ENCODE data around the gene ITFG1. TPM values are rescaled to one million over a fixed set of nuclear protein-coding genes. Genes with fewer than 3 reads are reported as not detected.
"Not testable (repeated sequence)": the region's sequence is repeated elsewhere in the genome, so short reads cannot be mapped to it uniquely, and the experiment has no call there.

The ITFG1 gene
- total RNA-seq, 3 donors from 2014 or later: 20.1 to 24.1 (median 20.9) TPM

DNA sequence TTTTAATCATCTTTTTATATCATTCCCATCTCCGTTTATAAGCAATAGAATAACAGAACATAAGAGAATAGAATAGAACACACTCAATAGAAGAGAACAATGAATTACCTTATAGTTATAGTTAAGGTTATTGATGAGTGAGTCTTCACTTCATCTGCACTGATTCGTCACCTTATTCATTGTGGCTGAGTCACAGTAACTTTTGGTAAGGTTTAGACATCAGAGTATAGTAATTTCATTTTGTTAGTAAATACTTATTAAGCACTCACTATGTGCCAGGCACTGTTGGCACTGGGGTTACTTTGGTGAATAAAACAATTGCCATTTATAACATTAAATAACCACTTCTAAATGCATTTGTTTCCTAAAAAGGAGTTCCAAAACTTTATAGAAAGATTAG lies 22.8 kb upstream of the ITFG1 start:
- ATAC-seq (no peak), DNase-seq (no peak)
- Mint-ChIP-seq H3K4me3 (no peak overlapping the region), H3K36me3 (ENCODE audit: insufficient read depth) (peaks cover 31% of the 10 kb centered on the region), H3K4me1 (ENCODE audit: low read depth) (peaks cover 30% of the 10 kb centered on the region), H3K9me3 (peaks cover 8% of the 10 kb centered on the region), H3K27me3 (ENCODE audit: low read depth) (no peaks in the 10 kb centered on the region)

DNA sequence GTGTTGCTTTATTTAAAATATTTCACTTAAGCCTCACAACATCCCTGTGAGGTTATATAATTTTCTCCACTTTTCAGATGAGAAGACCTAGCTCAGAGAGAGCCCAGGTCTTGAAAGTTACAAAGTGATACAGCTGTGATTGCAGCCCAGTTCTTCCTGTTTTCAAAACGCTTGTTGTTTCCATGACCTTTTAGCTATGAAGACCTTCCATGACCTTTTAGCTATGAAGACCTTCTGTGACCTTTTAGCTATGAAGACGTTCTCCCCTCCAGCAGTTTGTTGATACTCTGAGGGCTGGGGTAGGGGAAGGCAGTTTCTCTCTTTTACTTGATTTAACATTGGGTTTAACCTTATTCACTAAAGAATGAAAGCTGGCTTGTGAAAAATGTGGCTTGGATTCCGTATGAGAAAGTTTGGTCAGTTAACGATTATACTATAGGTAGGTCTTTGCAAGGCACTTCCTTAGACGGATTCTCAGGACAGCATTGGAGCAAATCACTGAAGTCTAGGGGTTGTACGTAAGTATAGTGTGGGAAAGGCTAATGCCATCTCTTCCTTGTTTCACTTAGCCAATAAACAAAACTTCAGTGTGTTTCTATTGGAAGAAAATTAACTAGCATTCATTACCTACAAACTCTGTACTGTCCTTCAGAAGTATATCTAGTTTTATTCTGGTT lies 21.0 kb upstream of the ITFG1 start:
- ATAC-seq: no peak
- Mint-ChIP-seq H3K27me3 (ENCODE audit: low read depth) (no peaks in the 10 kb centered on the region), H3K36me3 (ENCODE audit: insufficient read depth) (peaks cover 17% of the 10 kb centered on the region), H3K4me1 (ENCODE audit: low read depth) (peaks cover 33% of the 10 kb centered on the region), H3K9me3 (no peaks in the 10 kb centered on the region), H3K4me3 (no peak overlapping the region)
- no peak for DNase-seq

DNA sequence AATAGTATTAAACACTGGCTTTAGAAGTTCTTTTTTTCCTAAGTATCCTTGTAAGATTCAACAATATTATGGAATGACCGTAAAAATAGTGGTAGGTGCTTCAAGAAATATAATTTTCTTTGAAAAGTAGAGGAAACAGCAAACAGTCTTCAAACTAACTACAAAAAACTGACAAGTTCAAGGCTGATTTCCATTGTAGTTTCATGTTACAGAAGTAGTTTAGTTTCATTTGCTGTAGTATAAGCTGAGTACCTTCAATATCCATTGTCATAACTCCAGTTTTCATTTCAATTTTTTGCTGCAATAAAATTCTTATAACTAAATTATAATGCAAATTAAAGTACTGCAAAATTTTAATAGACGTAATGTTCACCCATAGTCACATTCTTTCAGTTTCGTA lies 19.5 kb upstream of the ITFG1 start:
- DNase-seq: no peak
- no peak for ATAC-seq
- H3K4me3 Mint-ChIP-seq: no peak overlapping the region
- H3K9me3 Mint-ChIP-seq: no peaks in the 10 kb centered on the region
- H3K36me3 Mint-ChIP-seq (ENCODE audit: insufficient read depth): peaks cover 10% of the 10 kb centered on the region
- H3K27me3 Mint-ChIP-seq (ENCODE audit: low read depth): no peaks in the 10 kb centered on the region
- peaks cover 33% of the 10 kb centered on the region for H3K4me1 Mint-ChIP-seq (ENCODE audit: low read depth)

DNA sequence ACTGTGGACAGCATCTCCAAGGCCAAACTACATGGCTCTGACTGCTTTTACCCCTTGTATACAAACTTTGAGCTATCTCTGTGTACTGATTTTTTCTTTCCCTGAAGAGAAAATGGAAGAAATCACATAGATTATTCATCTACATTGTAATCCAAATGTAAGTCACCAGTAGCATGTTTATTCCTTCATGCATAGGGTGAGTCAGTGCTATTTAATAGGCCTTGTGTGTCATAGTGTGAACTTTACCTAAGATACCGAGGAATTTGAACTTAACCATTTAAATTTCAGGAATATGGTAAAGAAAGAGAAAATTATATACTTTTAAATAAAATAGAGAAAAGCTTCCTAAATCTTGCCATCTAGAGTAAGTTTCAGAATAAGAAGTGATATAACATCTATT lies 16.8 kb upstream of the ITFG1 start:
- Mint-ChIP-seq H3K4me3 (no peak overlapping the region), H3K9me3 (no peaks in the 10 kb centered on the region), H3K36me3 (ENCODE audit: insufficient read depth) (peaks cover 13% of the 10 kb centered on the region), H3K4me1 (ENCODE audit: low read depth) (peaks cover 26% of the 10 kb centered on the region), H3K27me3 (ENCODE audit: low read depth) (no peaks in the 10 kb centered on the region)
- DNase-seq: no peak
- ATAC-seq: no peak

DNA sequence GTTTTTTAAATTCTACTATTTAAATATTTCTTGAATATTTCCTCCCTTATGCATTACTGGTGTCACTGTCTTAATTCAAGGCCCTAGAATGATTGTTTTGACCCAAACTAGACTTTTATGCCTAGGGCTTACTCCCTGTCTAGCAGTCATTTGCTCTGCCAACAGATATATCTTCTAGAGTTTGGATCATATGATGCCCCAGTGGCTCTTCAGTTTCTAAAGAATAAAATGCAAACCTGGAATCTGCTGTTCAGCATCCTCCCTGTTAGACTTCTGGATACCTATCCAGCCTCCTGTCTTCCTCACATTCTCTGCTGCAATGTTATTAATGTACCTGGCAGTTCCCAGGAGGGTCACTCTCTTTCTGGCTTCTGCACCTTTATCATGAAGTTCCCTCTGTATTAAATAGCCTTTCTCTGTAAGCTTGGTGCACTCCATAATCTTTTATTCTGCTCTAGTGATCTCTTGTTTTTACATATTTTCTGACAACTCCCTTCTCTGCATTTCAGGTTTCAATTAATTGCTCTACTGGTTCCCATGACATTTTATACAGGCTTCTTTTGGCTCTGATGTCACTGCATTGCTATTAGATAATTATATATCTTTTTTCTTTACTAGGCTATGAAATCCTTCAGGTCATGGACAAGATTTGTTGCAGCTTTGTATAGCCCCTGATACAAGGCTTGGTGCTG lies 15.9 kb upstream of the ITFG1 start:
- DNase-seq: no peak
- H3K27me3 Mint-ChIP-seq (ENCODE audit: low read depth): no peaks in the 10 kb centered on the region
- H3K36me3 Mint-ChIP-seq (ENCODE audit: insufficient read depth): peaks cover 13% of the 10 kb centered on the region
- no peaks in the 10 kb centered on the region for H3K9me3 Mint-ChIP-seq
- H3K4me3 Mint-ChIP-seq: no peak overlapping the region
- no peak for ATAC-seq
- peaks cover 24% of the 10 kb centered on the region for H3K4me1 Mint-ChIP-seq (ENCODE audit: low read depth)

DNA sequence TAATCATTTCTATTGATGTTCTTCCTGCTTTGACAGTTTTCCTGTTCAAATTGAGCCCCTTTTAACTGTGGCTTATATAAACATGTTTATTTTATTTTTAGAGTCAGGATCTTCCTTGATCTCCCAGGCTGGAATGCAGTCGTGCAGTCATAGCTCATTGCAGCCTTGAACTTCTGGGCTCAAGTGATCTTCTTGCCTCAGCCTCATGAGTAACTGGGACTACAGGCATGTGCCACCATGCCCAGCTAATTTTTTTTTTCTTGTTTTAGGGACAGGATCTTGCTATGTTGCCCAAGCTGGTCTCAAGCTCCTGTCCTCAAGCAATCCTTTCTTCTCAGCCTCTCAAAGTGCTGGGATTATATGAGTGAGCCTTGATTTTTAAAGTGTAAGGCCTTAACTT lies 14.9 kb upstream of the ITFG1 start:
- Mint-ChIP-seq H3K4me1 (ENCODE audit: low read depth) (peaks cover 14% of the 10 kb centered on the region), H3K27me3 (ENCODE audit: low read depth) (no peaks in the 10 kb centered on the region), H3K9me3 (no peaks in the 10 kb centered on the region), H3K4me3 (no peak overlapping the region), H3K36me3 (ENCODE audit: insufficient read depth) (peaks cover 15% of the 10 kb centered on the region)
- DNase-seq (no peak), ATAC-seq (no peak)

DNA sequence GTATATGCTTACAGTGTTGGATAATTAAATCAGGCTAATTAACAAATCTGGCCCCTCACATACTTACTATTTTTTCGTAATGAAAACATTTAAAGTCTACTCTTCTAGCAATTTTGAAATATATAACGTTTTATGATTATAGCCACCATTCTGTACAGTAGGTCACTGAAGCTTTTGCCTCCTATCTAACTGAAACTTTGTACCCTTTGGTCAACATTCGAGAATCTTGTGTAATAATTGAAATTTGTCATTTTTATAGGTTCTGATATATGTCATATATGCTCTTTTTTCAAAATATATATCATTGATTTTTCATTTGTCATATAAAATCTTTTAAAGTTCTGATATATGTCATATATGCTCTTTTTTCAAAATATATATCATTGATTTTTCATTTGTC lies 12.9 kb upstream of the ITFG1 start:
- Mint-ChIP-seq H3K36me3 (ENCODE audit: insufficient read depth) (peaks cover 13% of the 10 kb centered on the region), H3K4me3 (no peak overlapping the region), H3K9me3 (no peaks in the 10 kb centered on the region)

DNA sequence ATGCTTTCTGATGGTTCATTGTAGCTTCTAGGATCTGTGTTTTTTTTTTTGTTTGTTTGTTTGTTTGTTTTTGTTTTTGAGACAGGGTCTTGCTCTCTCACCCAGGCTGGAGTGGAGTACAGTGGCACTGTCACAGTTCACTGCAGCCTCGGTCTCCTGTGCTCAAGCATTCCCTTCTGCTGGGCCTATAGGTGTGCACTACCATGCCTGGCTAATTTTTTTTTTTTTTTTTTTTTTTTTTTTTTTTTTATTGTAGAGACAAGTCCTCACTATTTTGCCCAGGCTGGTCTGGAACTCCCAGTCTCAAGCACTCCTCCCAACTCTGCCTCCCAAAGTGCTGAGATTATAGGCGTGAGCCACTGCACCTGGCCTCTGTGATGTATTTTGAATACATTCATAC lies 12.1 kb upstream of the ITFG1 start:
- not testable (repeated sequence) for H3K27me3 Mint-ChIP-seq (ENCODE audit: low read depth); ATAC-seq; H3K4me3 Mint-ChIP-seq; H3K4me1 Mint-ChIP-seq (ENCODE audit: low read depth); H3K9me3 Mint-ChIP-seq; DNase-seq
- peaks cover 13% of the 10 kb centered on the region for H3K36me3 Mint-ChIP-seq (ENCODE audit: insufficient read depth)

More for the DNA sequence above, 12.9 kb upstream of the ITFG1 start:
- DNase-seq (no peak), ATAC-seq (no peak)
- Mint-ChIP-seq H3K4me1 (ENCODE audit: low read depth) (peaks cover 5% of the 10 kb centered on the region), H3K27me3 (ENCODE audit: low read depth) (no peaks in the 10 kb centered on the region)

DNA sequence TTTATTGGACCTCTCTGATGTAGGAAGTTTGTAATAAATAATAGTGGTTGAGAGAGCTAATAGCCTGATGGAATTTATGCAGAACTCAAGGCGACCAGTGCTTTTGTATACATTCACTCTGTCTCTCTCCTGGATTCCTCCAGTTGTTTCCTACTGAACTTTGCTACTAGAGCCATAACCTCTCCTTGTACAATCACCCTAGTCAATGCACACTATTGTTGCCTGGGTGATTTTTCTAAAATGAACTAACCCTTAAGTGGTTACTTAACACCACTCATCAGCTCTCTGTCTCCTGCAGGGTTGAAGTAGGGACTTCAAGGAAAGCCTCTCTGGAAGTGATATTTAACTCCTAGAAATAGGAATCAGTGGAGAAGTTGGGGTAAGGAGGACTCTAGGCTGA lies 9.9 kb upstream of the ITFG1 start:
- peaks cover 12% of the 10 kb centered on the region for H3K36me3 Mint-ChIP-seq (ENCODE audit: insufficient read depth)
- H3K4me1 Mint-ChIP-seq (ENCODE audit: low read depth): peaks cover 7% of the 10 kb centered on the region
- H3K27me3 Mint-ChIP-seq (ENCODE audit: low read depth): no peaks in the 10 kb centered on the region
- no peaks in the 10 kb centered on the region for H3K9me3 Mint-ChIP-seq
- H3K4me3 Mint-ChIP-seq: no peak overlapping the region
- no peak for DNase-seq
- ATAC-seq: no peak

DNA sequence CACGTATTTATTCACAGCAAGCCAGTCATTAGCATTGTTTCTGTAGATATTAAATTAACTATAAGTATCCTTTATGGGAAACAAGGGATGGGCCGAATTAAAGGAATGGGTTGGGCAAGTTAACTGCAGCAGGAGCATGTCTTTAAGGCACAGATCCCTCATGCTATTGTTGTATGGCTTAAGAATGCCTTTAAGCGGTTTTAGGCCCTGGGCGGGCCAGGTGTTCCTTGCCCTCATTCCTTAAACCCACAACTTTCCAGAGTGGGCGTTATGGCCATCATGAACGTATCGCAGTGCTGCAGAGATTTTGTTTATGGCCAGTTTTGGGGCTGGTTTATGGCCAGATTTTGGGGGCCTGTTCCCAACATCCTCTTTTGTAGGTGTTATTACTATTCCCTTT lies 9.3 kb upstream of the ITFG1 start:
- no peak for DNase-seq
- Mint-ChIP-seq H3K9me3 (no peaks in the 10 kb centered on the region), H3K36me3 (ENCODE audit: insufficient read depth) (peaks cover 9% of the 10 kb centered on the region), H3K27me3 (ENCODE audit: low read depth) (no peaks in the 10 kb centered on the region), H3K4me1 (ENCODE audit: low read depth) (peaks cover 13% of the 10 kb centered on the region), H3K4me3 (no peak overlapping the region)
- no peak for ATAC-seq

DNA sequence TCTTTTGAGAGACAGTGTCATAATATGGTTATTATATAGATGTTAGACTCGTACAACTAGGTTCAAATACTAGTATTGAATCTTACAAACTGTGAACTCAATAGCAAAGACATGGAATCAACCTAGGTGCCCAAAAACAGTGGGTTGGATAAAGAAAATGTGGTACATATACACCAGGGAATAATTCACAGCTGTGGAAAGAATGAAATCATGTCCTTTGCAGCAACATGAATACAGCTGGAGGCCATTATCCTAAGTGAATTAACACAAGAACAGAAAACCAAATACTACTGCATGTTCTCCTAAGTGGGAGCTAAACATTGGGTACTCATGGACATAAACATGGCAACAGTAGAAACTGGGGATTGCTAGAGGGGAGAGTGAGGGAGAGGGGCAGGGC lies 8.4 kb upstream of the ITFG1 start:
- ATAC-seq: no peak
- Mint-ChIP-seq H3K4me3 (no peak overlapping the region), H3K4me1 (ENCODE audit: low read depth) (peaks cover 15% of the 10 kb centered on the region), H3K27me3 (ENCODE audit: low read depth) (no peaks in the 10 kb centered on the region), H3K9me3 (no peaks in the 10 kb centered on the region), H3K36me3 (ENCODE audit: insufficient read depth) (peaks cover 5% of the 10 kb centered on the region)
- no peak for DNase-seq

DNA sequence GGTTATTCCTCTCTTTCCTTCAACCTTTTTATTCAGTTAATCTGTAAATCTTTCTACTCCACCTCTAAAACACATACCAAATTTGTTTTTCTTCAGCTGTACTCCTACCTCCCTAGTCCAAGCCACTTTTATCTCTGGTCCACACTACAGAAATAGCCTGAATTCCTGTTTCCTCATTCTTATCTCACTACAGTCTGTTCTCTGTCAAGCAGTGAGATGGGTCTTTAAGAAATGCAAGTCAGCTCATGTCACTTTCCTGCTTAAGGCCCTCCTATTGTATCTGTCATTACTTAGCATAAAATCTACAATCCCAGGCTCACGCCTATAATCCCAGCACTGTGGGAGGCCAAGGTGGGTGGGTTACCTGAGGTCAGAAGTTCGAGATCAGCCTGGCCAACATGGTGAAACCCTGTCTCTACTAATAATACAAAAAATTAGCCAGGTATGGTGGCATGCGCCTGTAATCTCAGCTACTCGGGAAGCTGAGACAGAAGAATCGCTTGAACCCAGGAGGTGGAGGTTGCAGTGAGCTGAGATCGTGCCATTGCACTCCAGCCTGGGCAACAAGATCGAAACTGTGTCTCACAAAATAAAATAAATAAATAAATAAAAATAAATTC lies 7.3 kb upstream of the ITFG1 start:
- not testable (repeated sequence) for H3K4me3 Mint-ChIP-seq; ATAC-seq; H3K9me3 Mint-ChIP-seq; H3K27me3 Mint-ChIP-seq (ENCODE audit: low read depth); H3K36me3 Mint-ChIP-seq (ENCODE audit: insufficient read depth); DNase-seq
- H3K4me1 Mint-ChIP-seq (ENCODE audit: low read depth): peaks cover 24% of the 10 kb centered on the region

DNA sequence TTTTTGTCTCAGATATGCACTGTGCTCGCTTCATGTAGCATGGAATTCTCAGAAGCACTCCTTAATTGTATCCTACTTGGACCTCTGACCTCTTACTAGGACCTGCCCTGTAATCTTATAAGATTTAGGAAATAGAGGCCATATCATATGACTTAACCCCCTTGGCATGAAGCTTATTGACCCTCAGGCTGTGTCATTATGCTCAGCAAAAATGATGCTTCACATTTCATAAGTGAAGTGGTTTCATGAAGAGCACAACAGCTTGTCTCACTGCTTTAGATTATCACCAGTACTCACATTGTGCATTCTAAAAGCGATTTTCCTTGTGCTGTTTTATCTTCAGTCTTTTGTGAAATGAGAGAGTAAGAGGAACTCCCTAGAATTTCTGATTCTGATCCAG lies 6.6 kb upstream of the ITFG1 start:
- no peak for ATAC-seq
- peaks cover 30% of the 10 kb centered on the region for H3K4me1 Mint-ChIP-seq (ENCODE audit: low read depth)
- peaks cover 5% of the 10 kb centered on the region for H3K36me3 Mint-ChIP-seq (ENCODE audit: insufficient read depth)

DNA sequence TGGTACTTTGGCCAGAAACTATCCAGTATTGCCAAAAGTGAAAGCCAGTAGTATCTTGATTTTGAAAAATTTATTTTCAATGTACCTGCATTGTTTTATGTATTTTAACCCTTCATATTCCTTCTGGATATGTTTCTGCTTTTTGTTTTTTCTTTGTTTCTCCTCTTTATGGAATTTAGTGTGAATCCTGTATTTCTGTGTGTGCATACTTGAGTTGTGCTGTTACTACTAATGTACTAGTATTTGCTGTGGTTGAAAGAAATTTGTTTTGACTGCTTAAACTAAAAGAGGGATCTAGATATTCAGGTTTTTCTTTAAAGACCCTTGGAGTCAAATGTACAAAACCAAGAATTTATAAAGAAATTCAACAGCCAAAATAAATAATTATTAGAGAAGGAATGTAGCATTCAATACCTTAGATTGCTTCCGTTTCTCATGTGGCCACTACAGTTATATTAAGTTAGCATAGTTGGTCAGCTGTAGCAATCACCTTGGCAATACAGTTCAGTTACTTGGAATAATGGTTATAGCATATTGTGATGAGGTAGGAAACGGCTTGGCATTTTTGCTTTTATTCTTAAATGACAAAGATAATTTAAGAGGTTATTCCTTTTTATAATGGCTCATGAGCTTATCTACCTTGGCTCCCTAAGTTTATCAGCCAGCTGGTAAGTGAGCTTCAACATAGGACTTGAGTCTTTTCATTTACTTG lies 5.2 kb upstream of the ITFG1 start:
- Mint-ChIP-seq H3K36me3 (ENCODE audit: insufficient read depth) (peaks cover 5% of the 10 kb centered on the region), H3K4me3 (no peak overlapping the region), H3K9me3 (no peaks in the 10 kb centered on the region), H3K4me1 (ENCODE audit: low read depth) (peaks cover 37% of the 10 kb centered on the region), H3K27me3 (ENCODE audit: low read depth) (no peaks in the 10 kb centered on the region)
- DNase-seq: no peak
- no peak for ATAC-seq

More for the DNA sequence above, 6.6 kb upstream of the ITFG1 start:
- Mint-ChIP-seq H3K27me3 (ENCODE audit: low read depth) (no peaks in the 10 kb centered on the region), H3K4me3 (no peak overlapping the region), H3K9me3 (no peaks in the 10 kb centered on the region)
- DNase-seq: no peak
